Mucosa of rectum (tissue), 2 donors: ENCODE measurements around the gene RAPGEF2.

ENCODE experiments used
- H3K27ac ChIP-seq, 2 donors: one replicate each; pipeline ENCODE4 v1.7.0; 2013; ENCODE audit warnings: inconsistent platforms in 2 of 2, low read depth in 2 of 2, low read length in 2 of 2
- H3K27me3 ChIP-seq, 2 donors: one replicate each; pipeline ENCODE4 v1.7.0; 2013; ENCODE audit warnings: low read length in 2 of 2; ENCODE audit not compliant: control insufficient read depth in 2 of 2, insufficient read depth in 2 of 2
- H3K36me3 ChIP-seq, 2 donors: one replicate each; pipeline ENCODE4 v1.7.0; 2013; ENCODE audit warnings: low read length in 2 of 2; ENCODE audit not compliant: control insufficient read depth in 2 of 2, insufficient read depth in 2 of 2
- H3K4me1 ChIP-seq, 2 donors: one replicate each; pipeline ENCODE4 v1.7.0; 2013; ENCODE audit warnings: low read length in 2 of 2, mild to moderate bottlenecking in 1 of 2; ENCODE audit not compliant: control insufficient read depth in 2 of 2, insufficient read depth in 2 of 2
- H3K4me3 ChIP-seq, 2 donors: one replicate each; pipeline ENCODE4 v1.7.0; 2013; ENCODE audit warnings: low read length in 2 of 2
- H3K9ac ChIP-seq, 2 donors: one replicate each; pipeline ENCODE4 v1.7.0; 2013; ENCODE audit warnings: low read length in 2 of 2, low read depth in 1 of 2, mild to moderate bottlenecking in 1 of 2
- H3K9me3 ChIP-seq, 2 donors: one replicate each; pipeline ENCODE4 v1.7.0; 2013; ENCODE audit warnings: low read length in 2 of 2; ENCODE audit not compliant: control insufficient read depth in 2 of 2
- donor health status: healthy.
- donor health status: Normal muscosa, but diverticular disease.

RAPGEF2 gene

DNA sequence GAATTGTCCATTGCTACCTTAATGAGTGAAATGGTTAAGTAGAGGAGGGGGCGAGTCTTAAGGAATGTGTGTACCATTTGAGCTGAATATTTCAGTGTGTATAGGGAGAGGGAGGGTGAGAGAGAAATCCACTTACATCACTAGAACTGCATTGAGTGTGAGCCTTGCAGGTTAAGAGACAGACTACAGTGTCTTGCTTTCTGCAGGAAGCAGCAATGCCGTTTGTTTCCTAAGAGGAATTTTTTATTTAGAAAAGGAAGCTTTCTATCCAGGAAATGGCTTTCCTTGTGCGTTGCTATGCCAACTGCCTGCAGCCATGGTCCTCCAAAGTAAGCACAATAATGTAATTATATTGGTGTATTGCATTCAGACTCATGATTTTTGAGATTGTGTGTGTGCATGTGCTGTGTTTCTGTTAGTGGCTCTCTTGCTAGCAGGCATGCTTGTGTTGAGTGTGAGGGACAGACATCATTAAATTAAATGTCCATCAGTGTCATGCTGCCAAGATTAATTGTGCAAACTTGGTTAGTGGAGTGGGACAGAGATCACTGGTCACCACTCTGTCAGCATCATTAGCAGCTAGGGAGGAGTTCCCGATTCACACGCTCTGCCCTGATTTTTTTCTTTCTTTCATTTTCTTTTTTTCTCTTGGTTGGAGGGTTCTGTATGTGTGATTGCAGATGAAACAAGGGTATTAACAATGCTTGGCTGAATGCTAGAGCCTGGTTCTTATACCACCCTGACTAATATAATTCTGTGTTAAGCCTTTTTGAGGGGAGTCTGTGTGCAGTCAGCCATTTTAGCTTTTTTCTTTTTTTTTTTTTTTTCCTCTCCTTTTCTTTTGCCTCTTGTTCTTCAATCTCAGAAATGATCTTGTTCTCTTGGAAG lies 164.3 kb downstream of the RAPGEF2 start:
- Histone ChIP-seq H3K36me3 (no peaks in the 10 kb centered on the region), H3K27ac (no peak overlapping the region), H3K9ac (no peak overlapping the region), H3K27me3 (no peaks in the 10 kb centered on the region), H3K9me3 (no peaks in the 10 kb centered on the region), H3K4me3 (peak overlapping the region in 1 of 2 donors; percentile 27), H3K4me1 (peaks cover 0 to 3% of the 10 kb centered on the region in 2 donors)

GRCh38 chr4:159267869-159268285 lies 165.0 kb downstream of the RAPGEF2 start:
- Histone ChIP-seq H3K9ac (no peak overlapping the region), H3K4me1 (peaks cover under 1 to 4% of the 10 kb centered on the region in 2 donors), H3K4me3 (peak overlapping the region in 1 of 2 donors; percentile 27), H3K27ac (no peak overlapping the region), H3K36me3 (no peaks in the 10 kb centered on the region), H3K27me3 (no peaks in the 10 kb centered on the region), H3K9me3 (no peaks in the 10 kb centered on the region)

GRCh38 chr4:159268607-159269006 lies 165.7 kb downstream of the RAPGEF2 start:
- Histone ChIP-seq H3K27me3 (no peaks in the 10 kb centered on the region), H3K4me1 (peaks cover 4 to 6% of the 10 kb centered on the region in 2 donors), H3K27ac (no peak overlapping the region), H3K9ac (no peak overlapping the region), H3K4me3 (no peak overlapping the region), H3K36me3 (no peaks in the 10 kb centered on the region), H3K9me3 (no peaks in the 10 kb centered on the region)

GRCh38 chr4:159269116-159269515 lies 166.2 kb downstream of the RAPGEF2 start:
- Histone ChIP-seq H3K36me3 (no peaks in the 10 kb centered on the region), H3K27me3 (no peaks in the 10 kb centered on the region), H3K9me3 (no peaks in the 10 kb centered on the region), H3K4me3 (no peak overlapping the region), H3K27ac (no peak overlapping the region), H3K9ac (no peak overlapping the region), H3K4me1 (peaks cover 4 to 9% of the 10 kb centered on the region in 2 donors)

DNA sequence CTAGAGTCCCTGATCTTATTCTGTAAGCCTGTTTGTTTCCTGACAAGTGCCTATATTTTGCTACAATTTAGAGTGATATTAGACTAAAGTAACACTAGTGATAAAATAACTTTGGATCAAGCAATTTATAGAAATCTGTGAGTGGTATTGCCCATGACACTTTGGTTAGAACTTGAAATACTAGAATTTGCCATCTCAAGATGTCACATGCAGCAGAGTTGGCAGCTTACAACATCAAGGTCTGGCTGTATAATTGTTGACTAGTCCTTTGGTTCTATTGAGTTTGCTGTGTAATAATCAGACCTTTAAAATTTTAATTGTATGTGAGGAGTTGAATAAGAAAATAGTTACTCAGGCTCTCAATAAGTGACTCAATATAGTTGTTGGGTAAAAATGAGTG lies 167.1 kb downstream of the RAPGEF2 start:
- no peak overlapping the region for H3K9ac ChIP-seq
- no peaks in the 10 kb centered on the region for H3K27me3 ChIP-seq
- H3K9me3 ChIP-seq = no peaks in the 10 kb centered on the region
- H3K36me3 ChIP-seq = no peaks in the 10 kb centered on the region
- no peak overlapping the region for H3K4me3 ChIP-seq
- peaks cover 4 to 11% of the 10 kb centered on the region in 2 donors for H3K4me1 ChIP-seq
- no peak overlapping the region for H3K27ac ChIP-seq

DNA sequence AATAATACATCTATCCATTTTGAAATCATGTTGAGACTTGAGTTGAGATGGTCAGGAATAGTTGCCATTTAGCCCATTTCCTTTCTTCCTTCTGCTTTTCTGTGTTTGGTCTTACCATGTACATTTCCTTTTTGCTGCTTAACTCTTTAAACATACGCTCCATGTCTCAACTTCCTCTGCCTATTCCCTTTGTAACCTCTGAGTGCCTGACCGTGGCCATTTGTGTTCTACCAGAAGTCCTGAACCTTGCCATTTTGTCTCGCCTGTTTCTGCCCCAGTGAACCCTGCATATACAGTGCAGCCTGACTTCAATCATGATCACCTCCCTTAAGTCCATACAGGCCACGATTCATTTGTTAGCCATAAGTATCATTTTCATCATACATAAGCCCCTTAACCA lies 169.0 kb downstream of the RAPGEF2 start:
- H3K9ac ChIP-seq = no peak overlapping the region
- H3K4me3 ChIP-seq = no peak overlapping the region
- H3K27ac ChIP-seq = no peak overlapping the region
- no peaks in the 10 kb centered on the region for H3K27me3 ChIP-seq
- H3K36me3 ChIP-seq = no peaks in the 10 kb centered on the region
- peaks cover 4 to 8% of the 10 kb centered on the region in 2 donors for H3K4me1 ChIP-seq
- no peaks in the 10 kb centered on the region for H3K9me3 ChIP-seq

GRCh38 chr4:159272273-159273140 lies 169.6 kb downstream of the RAPGEF2 start:
- H3K9me3 ChIP-seq = no peaks in the 10 kb centered on the region
- no peaks in the 10 kb centered on the region for H3K36me3 ChIP-seq
- no peak overlapping the region for H3K9ac ChIP-seq
- no peak overlapping the region for H3K4me3 ChIP-seq
- peaks cover 4 to 8% of the 10 kb centered on the region in 2 donors for H3K4me1 ChIP-seq
- no peak overlapping the region for H3K27ac ChIP-seq
- H3K27me3 ChIP-seq = no peaks in the 10 kb centered on the region

GRCh38 chr4:159273141-159273438 lies 170.2 kb downstream of the RAPGEF2 start:
- Histone ChIP-seq H3K27ac (no peak overlapping the region), H3K9ac (no peak overlapping the region), H3K36me3 (no peaks in the 10 kb centered on the region), H3K27me3 (no peaks in the 10 kb centered on the region), H3K4me3 (no peak overlapping the region), H3K9me3 (no peaks in the 10 kb centered on the region), H3K4me1 (peaks cover 4 to 8% of the 10 kb centered on the region in 2 donors)

- Histone ChIP-seq H3K27ac (no peak overlapping the region), H3K4me3 (no peak overlapping the region), H3K27me3 (no peaks in the 10 kb centered on the region), H3K36me3 (no peaks in the 10 kb centered on the region), H3K9me3 (no peaks in the 10 kb centered on the region), H3K4me1 (peaks cover 4 to 8% of the 10 kb centered on the region in 2 donors), H3K9ac (no peak overlapping the region)
Measured at GRCh38 chr4:159273841-159274240, 171.0 kb downstream of the RAPGEF2 start.

- Histone ChIP-seq H3K4me3 (no peak overlapping the region), H3K27ac (no peak overlapping the region), H3K9ac (no peak overlapping the region), H3K4me1 (peaks cover 4 to 10% of the 10 kb centered on the region in 2 donors), H3K9me3 (no peaks in the 10 kb centered on the region), H3K27me3 (no peaks in the 10 kb centered on the region), H3K36me3 (no peaks in the 10 kb centered on the region)
Measured at GRCh38 chr4:159278399-159278798, 175.5 kb downstream of the RAPGEF2 start.
